SK-N-SH treated with all-trans-retinoic acid at 6 μM for 48 hours (cell line): ENCODE measurements around the gene LY86.

Experiments used
- ATAC-seq: fragments of 200-7000 bp; cut with Tn5 transposase; 3 replicates; pipeline ENCODE4 v1.9.1; 2020; ENCODE audit warnings: mild to moderate bottlenecking, moderate library complexity
- ARNTL ChIP-seq: fragments of 450-650 bp; formaldehyde crosslinking; IDR thresholded peaks from 2 replicates; pipeline ENCODE4 v1.5.0; 2020; ENCODE audit warnings: low read depth, mild to moderate bottlenecking, moderate library complexity, borderline replicate concordance
- BACH2 ChIP-seq: fragments of 250-450 bp; sonication (Bioruptor Pico); IDR thresholded peaks from 2 replicates; pipeline ENCODE4 v1.9.0; 2021; ENCODE audit warnings: mild to moderate bottlenecking, borderline replicate concordance
- CREB5 ChIP-seq: fragments of 250-450 bp; sonication (Bioruptor Pico); IDR thresholded peaks from 2 replicates; pipeline ENCODE4 v1.5.1; 2020; ENCODE audit warnings: low read depth, mild to moderate bottlenecking, moderate library complexity
- CSDC2 ChIP-seq: fragments of 250-450 bp; sonication (Bioruptor Pico); IDR thresholded peaks from 2 replicates; pipeline ENCODE4 v1.5.0; 2020; ENCODE audit warnings: mild to moderate bottlenecking, moderate library complexity
- CSRNP3 ChIP-seq: fragments of 250-450 bp; sonication (Bioruptor Pico); IDR thresholded peaks from 2 replicates; pipeline ENCODE4 v1.5.1; 2021; ENCODE audit warnings: mild to moderate bottlenecking, moderate library complexity
- ESRRG ChIP-seq: fragments of 250-450 bp; sonication (Bioruptor Pico); IDR thresholded peaks from 2 replicates; pipeline ENCODE4 v1.6.1; 2021; ENCODE audit warnings: mild to moderate bottlenecking
- GLIS3 ChIP-seq: fragments of 250-450 bp; sonication (Bioruptor Pico); IDR thresholded peaks from 2 replicates; pipeline ENCODE4 v1.5.0; 2020; ENCODE audit warnings: mild to moderate bottlenecking, moderate library complexity
- ISL1 ChIP-seq: fragments of 250-450 bp; sonication (Bioruptor Pico); IDR thresholded peaks from 2 replicates; pipeline ENCODE4 v2.1.2; 2022; ENCODE audit warnings: mild to moderate bottlenecking, moderate library complexity
- OSR1 ChIP-seq: fragments of 250-450 bp; sonication (Bioruptor Pico); IDR thresholded peaks from 2 replicates; pipeline ENCODE4 v1.8.0; 2022; ENCODE audit warnings: moderate library complexity, mild to moderate bottlenecking, inconsistent platforms
- PATZ1 ChIP-seq: fragments of 250-450 bp; sonication (Bioruptor Pico); IDR thresholded peaks from 2 replicates; pipeline ENCODE4 v1.8.0; 2020; ENCODE audit warnings: mild to moderate bottlenecking, moderate library complexity, borderline replicate concordance
- POU6F1 ChIP-seq: fragments of 250-450 bp; sonication (Bioruptor Pico); IDR thresholded peaks from 2 replicates; pipeline ENCODE4 v1.8.0; 2021; ENCODE audit warnings: low read depth, mild to moderate bottlenecking, moderate library complexity, borderline replicate concordance
- PPARA ChIP-seq: fragments of 250-450 bp; sonication (Bioruptor Pico); IDR thresholded peaks from 2 replicates; pipeline ENCODE4 v1.5.0; 2020; ENCODE audit warnings: mild to moderate bottlenecking, borderline replicate concordance
- SNAI2 ChIP-seq: fragments of 250-450 bp; sonication (Bioruptor Pico); IDR thresholded peaks from 2 replicates; pipeline ENCODE4 v1.5.0; 2020; ENCODE audit warnings: mild to moderate bottlenecking, moderate library complexity
- TCF4 ChIP-seq: fragments of 250-450 bp; sonication (Bioruptor Pico); IDR thresholded peaks from 2 replicates; pipeline ENCODE4 v1.8.0; 2021; ENCODE audit warnings: mild to moderate bottlenecking, moderate library complexity, borderline replicate concordance
- TOX ChIP-seq: fragments of 250-450 bp; sonication (Bioruptor Pico); IDR thresholded peaks from 2 replicates; pipeline ENCODE4 v1.8.0; 2021; ENCODE audit warnings: mild to moderate bottlenecking, moderate library complexity, borderline replicate concordance
- TSHZ2 ChIP-seq: fragments of 250-450 bp; sonication (Bioruptor Pico); IDR thresholded peaks from 2 replicates; pipeline ENCODE4 v1.5.0; 2020; ENCODE audit warnings: mild to moderate bottlenecking, moderate library complexity
- ZFP3 ChIP-seq: fragments of 250-450 bp; sonication (Bioruptor Pico); IDR thresholded peaks from 2 replicates; pipeline ENCODE4 v1.5.0; 2020; ENCODE audit warnings: mild to moderate bottlenecking, moderate library complexity
- ZNF565 ChIP-seq: fragments of 450-650 bp; formaldehyde crosslinking; conservative IDR thresholded peaks from 2 replicates; pipeline ENCODE4 v1.5.0; 2020; ENCODE audit warnings: low read depth, mild to moderate bottlenecking, moderate library complexity
- ZNF8 ChIP-seq: fragments of 450-650 bp; formaldehyde crosslinking; IDR thresholded peaks from 2 replicates; pipeline ENCODE4 v1.5.0; 2020; ENCODE audit warnings: mild to moderate bottlenecking, moderate library complexity

Gene LY86

GRCh38 chr6:6657085-6657819, 68.7 kb downstream of the LY86 start:
- TF ChIP-seq ZNF8 (no peak), POU6F1 (CRISPR knock-in tag) (no peak), PATZ1 (no peak), GLIS3 (CRISPR knock-in tag) (no peak), PPARA (CRISPR knock-in tag) (no peak), SNAI2 (CRISPR knock-in tag) (no peak), OSR1 (CRISPR knock-in tag) (no peak)
- ATAC-seq: no peak

- no peak for ATAC-seq
- TF ChIP-seq GLIS3 (CRISPR knock-in tag): no peak
- no peak for TF ChIP-seq ISL1
These were observed 69.3 kb downstream of the LY86 start for GRCh38 chr6:6657820-6658217.

- no peak for ATAC-seq
- TF ChIP-seq BACH2 (no peak), TOX (CRISPR knock-in tag) (no peak), ZNF8 (no peak), TCF4 (no peak), ZFP3 (CRISPR knock-in tag) (no peak), PPARA (CRISPR knock-in tag) (no peak), CSDC2 (CRISPR knock-in tag) (no peak), ESRRG (CRISPR knock-in tag) (no peak), TSHZ2 (CRISPR knock-in tag) (no peak), ZNF565 (CRISPR knock-in tag) (no peak), CSRNP3 (no peak)
These were observed 71.2 kb downstream of the LY86 start for GRCh38 chr6:6659600-6660327.

- ATAC-seq: no peak
- no peak for TF ChIP-seq ARNTL (CRISPR knock-in tag)
- TF ChIP-seq ZNF8: no peak
- no peak for TF ChIP-seq OSR1 (CRISPR knock-in tag)
- no peak for TF ChIP-seq GLIS3 (CRISPR knock-in tag)
- TF ChIP-seq ZFP3 (CRISPR knock-in tag): no peak
- TF ChIP-seq CSDC2 (CRISPR knock-in tag): no peak
- no peak for TF ChIP-seq CSRNP3
- TF ChIP-seq PATZ1: no peak
- no peak for TF ChIP-seq CREB5 (CRISPR knock-in tag)
- TF ChIP-seq SNAI2 (CRISPR knock-in tag): no peak
- TF ChIP-seq ESRRG (CRISPR knock-in tag): no peak
- TF ChIP-seq PPARA (CRISPR knock-in tag): no peak
- TF ChIP-seq ISL1: no peak
These were observed 72.0 kb downstream of the LY86 start for GRCh38 chr6:6660339-6661045.
